Transverse colon (tissue), 4 donors: ENCODE measurements around the gene BAIAP2L2.

Experiments
- EP300 ChIP-seq: sonication (generic); formaldehyde crosslinking; IDR thresholded peaks from one replicate; pipeline ENCODE4 v1.6.1; 2017; ENCODE audit warnings: antibody characterized with exemption, low read depth
- POLR2A ChIP-seq: fragments of 450-650 bp; IDR thresholded peaks from one replicate; pipeline ENCODE4 v1.6.1; 2016; ENCODE audit warnings: antibody characterized with exemption, mild to moderate bottlenecking, moderate library complexity
- POLR2AphosphoS5 ChIP-seq, 3 donors: sonication (generic); formaldehyde crosslinking; IDR thresholded peaks; one replicate each; pipeline ENCODE4 v1.6.1; 2016; ENCODE audit warnings: antibody characterized with exemption in 3 of 3
- TF ChIP-seq, protein P1 (sequence below), 5 experiments: fragments of 200-600 bp in 3 of 5; fragments of 450-650 bp in 2 of 5; sonication (generic) in 3 of 5; IDR thresholded peaks; 1 replicate in 2 of 5; 2 replicates in 3 of 5; pipeline ENCODE4 v1.5.1; 2016 to 2017; ENCODE audit warnings: antibody characterized with exemption in 5 of 5, inconsistent platforms in 3 of 5, mild to moderate bottlenecking in 2 of 5, moderate library complexity in 1 of 5

DNA sequence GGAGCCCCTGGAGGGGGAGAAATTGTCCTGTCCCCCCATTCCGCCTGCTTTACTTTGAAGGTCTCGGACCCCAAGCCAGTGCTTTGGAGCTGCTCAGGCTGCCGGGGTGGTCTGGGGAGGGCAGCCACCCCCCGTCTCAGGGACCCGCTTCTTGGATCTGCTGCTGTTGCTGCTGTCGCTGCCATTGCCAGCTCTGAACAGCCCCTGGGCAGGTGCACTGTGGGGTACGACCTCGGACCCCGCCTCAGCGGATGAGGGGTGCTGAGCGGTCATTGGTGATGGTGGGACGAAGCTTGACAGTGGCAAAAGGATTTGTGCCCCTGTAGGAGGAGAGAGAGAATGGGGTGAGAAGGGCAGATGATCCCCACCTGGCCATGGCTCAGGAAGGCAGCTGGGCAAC is 25.4 kb downstream of the BAIAP2L2 start:
- TF ChIP-seq, protein P1, sequence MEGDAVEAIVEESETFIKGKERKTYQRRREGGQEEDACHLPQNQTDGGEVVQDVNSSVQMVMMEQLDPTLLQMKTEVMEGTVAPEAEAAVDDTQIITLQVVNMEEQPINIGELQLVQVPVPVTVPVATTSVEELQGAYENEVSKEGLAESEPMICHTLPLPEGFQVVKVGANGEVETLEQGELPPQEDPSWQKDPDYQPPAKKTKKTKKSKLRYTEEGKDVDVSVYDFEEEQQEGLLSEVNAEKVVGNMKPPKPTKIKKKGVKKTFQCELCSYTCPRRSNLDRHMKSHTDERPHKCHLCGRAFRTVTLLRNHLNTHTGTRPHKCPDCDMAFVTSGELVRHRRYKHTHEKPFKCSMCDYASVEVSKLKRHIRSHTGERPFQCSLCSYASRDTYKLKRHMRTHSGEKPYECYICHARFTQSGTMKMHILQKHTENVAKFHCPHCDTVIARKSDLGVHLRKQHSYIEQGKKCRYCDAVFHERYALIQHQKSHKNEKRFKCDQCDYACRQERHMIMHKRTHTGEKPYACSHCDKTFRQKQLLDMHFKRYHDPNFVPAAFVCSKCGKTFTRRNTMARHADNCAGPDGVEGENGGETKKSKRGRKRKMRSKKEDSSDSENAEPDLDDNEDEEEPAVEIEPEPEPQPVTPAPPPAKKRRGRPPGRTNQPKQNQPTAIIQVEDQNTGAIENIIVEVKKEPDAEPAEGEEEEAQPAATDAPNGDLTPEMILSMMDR (IDR thresholded peaks at IDR 0.05), result no peak
- TF ChIP-seq POLR2A, result no peak
- TF ChIP-seq EP300, result no peak
- no peak for TF ChIP-seq POLR2AphosphoS5 (IDR thresholded peaks at IDR 0.05)
